Stimulated activated CD4-positive, alpha-beta T cell treated with anti-CD3 and anti-CD28 coated beads, TNF-alpha, amount 100 ng/mL, for 4 hours (primary cell): ENCODE results near the gene NPAS1.

ENCODE experiments used
- DNase-seq, 3 experiments: peaks; one replicate each; pipeline ENCODE4 v3.0.0-alpha.2; 2020; ENCODE audit warnings: low read depth in 3 of 3

The NPAS1 gene

DNA sequence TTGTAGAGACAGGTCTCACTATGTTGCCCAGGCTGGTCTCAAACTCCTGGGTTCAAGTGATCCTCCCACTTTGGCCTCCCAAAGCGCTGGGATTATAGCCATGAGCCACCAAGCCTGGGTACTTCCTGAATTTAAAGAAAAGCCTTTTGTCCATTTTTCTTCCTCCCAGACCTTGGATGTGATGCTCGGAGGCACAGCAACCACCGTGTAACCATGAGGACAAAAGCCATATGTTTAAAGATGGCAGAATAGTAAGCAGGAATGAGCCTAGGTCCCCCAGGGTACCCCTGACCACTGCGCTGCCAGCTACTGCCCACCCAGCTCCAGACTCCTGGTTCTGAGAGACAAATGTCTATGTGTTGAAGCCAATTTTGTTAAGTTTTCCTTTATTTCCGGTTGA is 62.9 kb downstream of the NPAS1 start:
- no peak for DNase-seq

- DNase-seq = no peak
Observed at GRCh38 chr19:47084879-47085439, 65.3 kb downstream of the NPAS1 start.

DNA sequence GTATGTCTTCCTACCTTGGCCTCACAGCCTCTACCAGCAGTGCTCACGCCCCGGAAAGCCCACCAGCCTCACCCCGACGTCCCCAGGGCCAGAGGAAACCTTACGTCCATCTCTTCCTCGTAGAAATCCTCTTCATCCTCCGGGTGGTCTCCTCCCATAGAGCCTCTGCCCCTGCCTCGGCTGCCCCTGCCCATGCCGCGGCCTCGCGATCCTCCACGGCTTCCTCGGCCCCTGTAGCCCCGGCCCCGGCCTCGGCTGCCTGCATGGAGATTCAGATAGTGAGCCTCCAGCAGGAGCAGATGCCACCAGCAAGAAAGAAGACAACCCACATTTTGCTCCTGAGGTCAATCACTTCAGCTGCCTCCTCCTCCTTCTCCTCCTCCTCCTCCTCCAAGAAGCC is 66.6 kb downstream of the NPAS1 start:
- no peak for DNase-seq

GRCh38 chr19:47089767-47090350 is 70.2 kb downstream of the NPAS1 start:
- DNase-seq = no peak

- DNase-seq = no peak
Observed at GRCh38 chr19:47093254-47093653, 73.6 kb downstream of the NPAS1 start.

DNA sequence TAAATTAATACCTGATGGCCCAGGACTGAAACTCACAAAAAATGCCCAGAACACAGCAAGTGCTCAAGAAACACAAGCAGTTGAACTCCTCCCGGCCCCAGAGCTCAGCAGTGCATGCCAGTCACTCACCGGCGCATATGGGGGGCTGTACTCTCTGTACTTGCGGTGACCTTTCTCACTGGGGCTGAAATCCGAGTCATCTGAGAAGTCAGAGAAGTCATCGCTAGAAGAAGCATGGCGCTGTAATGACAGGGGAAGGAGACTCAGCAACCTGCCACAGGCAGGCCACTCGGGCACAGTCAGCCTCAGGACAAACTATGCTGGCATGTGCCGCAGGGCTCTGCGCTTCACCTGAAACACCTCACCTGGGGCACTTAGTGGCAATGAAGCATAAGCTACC is 74.2 kb downstream of the NPAS1 start:
- DNase-seq = no peak

- no peak for DNase-seq
Observed at GRCh38 chr19:47094557-47095475, 75.2 kb downstream of the NPAS1 start.
